HG03159 (cell line): ENCODE measurements around the gene SPON1.

Source experiments
- ATAC-seq: cut with Tn5 transposase; IDR thresholded peaks from one replicate; pipeline ENCODE4 v1.9.1; 2021; ENCODE audit warnings: mild to moderate bottlenecking, moderate library complexity; ENCODE audit not compliant: unreplicated experiment

Gene SPON1

DNA sequence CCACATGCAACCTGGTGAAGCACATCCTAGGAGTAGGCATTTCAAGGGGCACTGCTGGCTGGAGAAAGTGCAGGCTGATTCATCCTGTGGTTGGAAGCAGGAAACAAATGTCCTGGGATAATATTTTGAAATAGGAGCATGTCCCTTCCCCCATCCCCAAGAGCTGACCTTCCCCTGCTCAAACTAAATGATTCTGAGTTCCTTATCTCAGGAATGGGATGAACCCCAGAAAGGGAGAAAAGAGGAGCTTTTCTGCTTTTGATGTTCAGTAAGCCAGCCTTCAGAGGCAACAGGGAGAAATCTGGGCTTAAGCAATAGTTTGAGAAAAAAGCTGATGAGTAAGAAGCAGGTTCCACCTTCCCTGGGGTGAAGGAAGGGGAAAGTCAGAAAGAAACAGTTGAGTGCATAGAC, 19.5 kb upstream of the SPON1 start:
- no peak for ATAC-seq

DNA sequence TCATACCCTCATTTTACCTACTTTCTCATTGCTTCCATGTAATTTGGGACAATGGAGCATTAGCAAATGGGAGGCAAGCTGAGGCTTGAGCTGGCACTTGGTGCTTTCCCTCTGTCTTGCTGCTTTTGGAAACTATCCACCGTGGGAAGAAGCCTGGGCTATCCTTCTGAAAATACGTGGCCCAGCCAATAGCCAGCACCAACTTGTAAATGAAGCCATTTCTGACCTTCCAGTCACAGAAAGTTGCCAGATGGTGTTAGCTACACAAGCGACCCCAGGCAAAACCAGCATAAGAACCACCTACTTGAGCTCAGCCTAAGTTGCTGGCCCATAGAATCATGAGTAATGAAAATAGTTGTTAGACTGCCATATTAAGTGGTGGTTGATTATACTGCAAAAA, 18.5 kb upstream of the SPON1 start:
- ATAC-seq = no peak

DNA sequence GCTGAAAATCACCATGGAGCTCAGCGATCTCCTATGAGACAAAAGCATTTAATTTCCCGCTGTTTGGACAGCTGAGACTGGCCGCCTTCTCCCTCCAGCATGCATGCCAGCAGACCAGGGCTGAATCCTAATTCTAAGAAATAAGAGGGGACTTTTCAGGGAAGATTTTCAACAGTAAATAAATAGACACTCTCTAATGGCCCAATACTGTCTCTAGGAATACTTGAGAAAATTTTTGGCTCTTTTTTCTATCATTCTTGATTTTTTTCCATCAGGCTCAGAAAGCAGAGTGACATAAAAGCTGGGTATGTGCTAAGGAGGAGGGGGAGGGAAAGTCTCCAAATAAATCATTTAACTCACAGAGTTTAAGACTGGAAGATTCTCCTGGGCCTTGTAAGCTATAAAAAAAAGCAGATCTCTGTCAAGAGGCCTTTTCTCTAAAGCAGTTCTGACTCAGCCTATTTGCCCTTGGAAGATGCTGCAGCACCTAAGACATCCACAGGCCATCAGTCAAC, 17.6 kb upstream of the SPON1 start:
- no peak for ATAC-seq

GRCh38 chr11:13947379-13947778, 15.1 kb upstream of the SPON1 start:
- ATAC-seq = no peak

- no peak for ATAC-seq
These were observed 12.6 kb upstream of the SPON1 start for GRCh38 chr11:13949876-13950275.

DNA sequence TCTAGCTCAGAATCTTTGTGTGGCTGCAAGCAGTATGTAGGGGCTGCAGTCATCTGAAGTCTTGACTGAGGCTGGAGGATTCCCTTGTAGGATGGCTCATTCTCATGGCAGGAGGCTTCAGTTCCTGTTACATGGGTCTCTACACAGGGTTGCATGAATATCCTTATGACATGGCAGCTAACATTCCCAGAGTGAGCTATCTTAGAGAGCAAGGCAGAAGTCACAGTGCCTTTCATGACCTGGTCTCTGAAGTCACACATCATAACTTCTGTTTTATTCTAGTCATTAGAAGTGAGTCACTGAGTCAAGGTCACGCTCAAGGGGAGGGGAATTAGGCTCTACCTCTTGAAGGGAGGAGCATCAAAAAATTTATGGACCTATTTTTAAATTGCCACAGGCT, 10.3 kb upstream of the SPON1 start:
- ATAC-seq = no peak

DNA sequence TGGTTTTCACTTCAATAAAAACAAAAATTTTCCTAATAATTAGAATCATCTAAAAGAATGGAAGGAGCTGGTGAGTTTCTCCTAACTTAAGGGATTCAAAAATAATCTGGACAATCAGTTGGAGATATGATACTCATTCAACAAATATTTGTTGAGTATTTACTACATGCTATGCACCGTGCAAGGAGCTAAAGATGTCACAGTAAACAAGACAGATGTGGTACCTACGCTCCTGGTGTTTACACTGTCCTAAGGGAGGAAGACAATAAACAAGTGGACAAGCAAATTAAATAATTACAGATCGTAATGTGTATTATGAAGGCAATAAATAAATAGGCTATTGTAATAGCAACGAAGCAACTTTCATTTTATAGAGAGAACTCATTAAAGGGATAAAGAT, 9.9 kb upstream of the SPON1 start:
- ATAC-seq = no peak

GRCh38 chr11:13954591-13954990, 7.9 kb upstream of the SPON1 start:
- no peak for ATAC-seq

DNA sequence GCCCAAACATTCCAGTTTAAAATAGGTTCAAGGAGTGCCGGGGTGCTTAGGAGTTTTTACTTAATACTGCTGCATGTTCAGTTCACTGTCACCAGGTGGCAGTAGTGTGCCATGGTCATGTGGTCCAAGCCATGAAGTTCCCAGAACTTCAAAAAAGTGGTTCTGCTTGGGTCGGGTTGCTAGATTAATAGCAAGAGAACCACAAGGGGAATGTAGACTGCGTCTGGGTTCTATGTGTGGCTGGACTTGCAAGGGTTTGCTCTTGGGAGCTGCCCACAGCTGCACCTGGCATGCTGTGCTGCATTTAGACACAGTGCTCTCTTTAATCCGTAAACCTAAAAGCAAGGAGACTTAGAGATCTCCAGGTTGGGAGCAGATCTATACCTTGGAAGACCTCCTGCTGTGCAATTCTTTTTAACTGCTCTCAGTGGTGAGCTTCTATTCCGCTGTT, 6.5 kb upstream of the SPON1 start:
- ATAC-seq = no peak

GRCh38 chr11:13956988-13957387, 5.5 kb upstream of the SPON1 start:
- no peak for ATAC-seq

DNA sequence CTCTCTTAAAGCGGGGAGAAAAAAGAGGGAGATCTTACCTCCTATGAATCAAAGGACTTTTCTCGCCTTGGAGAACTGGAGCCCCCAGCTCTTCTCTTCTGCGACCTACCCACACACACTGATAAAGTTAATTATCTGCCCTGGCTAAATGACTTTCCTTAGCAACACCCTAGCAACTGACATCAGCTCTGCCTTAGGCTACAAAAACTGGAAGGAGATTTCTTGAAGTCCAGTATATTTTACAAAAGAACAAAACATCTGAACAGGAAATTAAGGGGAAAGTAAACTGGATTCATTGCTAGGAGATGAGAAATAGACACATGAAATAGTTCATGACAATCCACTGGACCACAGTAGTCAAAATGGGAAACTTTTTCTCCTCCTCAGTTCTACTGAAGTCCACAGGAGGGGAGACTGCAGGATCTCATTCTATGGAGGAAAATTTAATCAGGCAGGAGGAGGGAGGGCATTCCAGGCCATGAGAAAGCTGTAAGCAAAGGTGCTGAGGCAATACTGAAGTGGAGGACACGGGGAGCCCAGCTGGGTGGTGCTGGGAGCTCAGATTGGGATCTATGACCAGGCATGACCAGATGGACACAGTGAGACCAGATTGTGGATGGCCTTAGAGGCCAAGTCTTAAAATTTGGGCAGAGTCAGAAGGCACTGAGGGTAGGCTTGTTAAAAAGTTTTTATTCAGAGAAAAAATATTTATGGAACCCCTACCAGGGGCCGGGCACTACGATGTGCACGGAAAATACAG, 3.7 kb upstream of the SPON1 start:
- ATAC-seq = no peak

- ATAC-seq = no peak
These were observed 343 bp upstream of the SPON1 start for GRCh38 chr11:13962198-13962561.

GRCh38 chr11:13963169-13963948, 836 bp downstream of the SPON1 start:
- ATAC-seq = no peak

- no peak for ATAC-seq
These were observed 1.6 kb downstream of the SPON1 start for GRCh38 chr11:13963949-13964770.

DNA sequence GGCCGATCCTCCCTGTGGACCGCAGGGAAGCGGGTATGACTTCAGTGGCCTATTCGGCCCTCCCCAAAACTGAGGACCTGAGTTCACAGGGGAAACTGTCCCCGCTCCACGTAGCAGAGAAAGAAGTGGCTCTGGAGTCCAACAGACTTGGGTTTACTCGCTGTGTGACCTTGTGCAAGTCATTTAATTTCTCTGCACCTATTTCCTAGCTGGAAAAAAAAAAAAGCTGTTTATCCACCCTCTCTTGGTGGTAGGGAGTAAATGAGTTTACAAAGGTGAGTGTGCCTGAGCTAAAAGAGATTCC, 2.2 kb downstream of the SPON1 start:
- no peak for ATAC-seq

DNA sequence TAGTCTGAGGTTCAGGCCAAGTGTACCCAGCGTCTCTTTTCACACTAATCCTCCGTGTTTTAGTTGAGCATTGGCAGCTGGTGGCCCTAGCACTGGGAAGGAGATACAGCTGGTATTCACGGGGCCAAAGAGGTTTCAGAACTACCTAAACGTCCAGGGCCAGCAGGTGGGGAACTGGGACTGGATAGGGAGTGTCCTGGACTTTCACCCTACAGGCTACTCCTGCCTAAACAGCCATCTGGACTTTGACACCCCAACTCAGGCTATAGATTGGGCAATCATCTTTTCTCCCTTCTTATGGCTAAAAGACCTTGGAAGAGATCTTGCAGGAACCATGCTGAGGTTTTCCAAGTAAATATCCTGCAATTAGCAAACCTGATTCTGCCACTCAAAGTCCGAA, 2.8 kb downstream of the SPON1 start:
- no peak for ATAC-seq

- ATAC-seq = no peak
These were observed 3.5 kb downstream of the SPON1 start for GRCh38 chr11:13966013-13966412.

GRCh38 chr11:13966486-13966885, 4.0 kb downstream of the SPON1 start:
- no peak for ATAC-seq

GRCh38 chr11:13970986-13971385, 8.5 kb downstream of the SPON1 start:
- no peak for ATAC-seq

- no peak for ATAC-seq
These were observed 9.8 kb downstream of the SPON1 start for GRCh38 chr11:13972043-13972910.

DNA sequence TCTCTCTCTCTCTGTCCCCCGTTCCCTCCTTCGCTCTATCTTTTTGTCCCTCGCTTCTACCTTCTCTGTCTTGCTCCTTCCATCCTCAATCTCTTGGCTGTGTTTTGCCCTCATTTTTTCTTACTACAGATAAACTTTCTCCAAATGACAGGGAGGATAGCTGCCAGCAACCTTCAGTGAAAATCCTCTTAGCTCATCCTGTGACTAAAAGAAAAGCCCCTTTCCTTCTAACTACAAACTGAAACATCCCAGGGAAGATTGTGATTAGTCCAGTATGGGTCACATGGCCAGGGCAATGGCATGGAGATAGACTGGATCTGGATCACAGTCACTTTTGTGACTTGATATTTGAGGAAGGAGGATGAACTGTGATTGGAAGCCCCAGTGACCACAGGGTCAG, 10.4 kb downstream of the SPON1 start:
- no peak for ATAC-seq
